Heart right ventricle (tissue), 16 donors: Measurements from ENCODE around the gene DCTD. TPM values are rescaled to one million over a fixed set of nuclear protein-coding genes. Genes with fewer than 3 reads are reported as not detected.

Experiments
- ATAC-seq, 8 donors: fragments of 200-7000 bp; cut with Tn5 transposase; one replicate each; pipeline ENCODE4 v1.9.1; 2020; ENCODE audit warnings: mild to moderate bottlenecking in 8 of 8, moderate library complexity in 8 of 8, moderate number of reproducible peaks in 1 of 8
- DNase-seq, 2 donors: peaks; one replicate each; pipeline ENCODE4 v3.0.0-alpha.2; 2020
- H3K27ac ChIP-seq, 10 donors: fragments of 200-600 bp; sonication (generic) in 2 of 10; one replicate each; pipeline versions ENCODE4 v1.5.0 to v1.8.0; 2020 to 2022; ENCODE audit warnings: mild to moderate bottlenecking in 3 of 10
- H3K27me3 ChIP-seq, 7 donors: fragments of 200-600 bp; one replicate each; pipeline ENCODE4 v1.8.0; 2021 to 2022; ENCODE audit warnings: mild to moderate bottlenecking in 2 of 7
- H3K36me3 ChIP-seq, 9 donors: fragments of 200-600 bp; sonication (generic) in 1 of 9; one replicate each; pipeline versions ENCODE4 v1.5.0 to v1.8.0; 2020 to 2022; ENCODE audit warnings: mild to moderate bottlenecking in 2 of 9
- H3K4me1 ChIP-seq, 9 donors: fragments of 200-600 bp; sonication (generic) in 1 of 9; one replicate each; pipeline versions ENCODE4 v1.5.0 to v1.8.0; 2020 to 2022; ENCODE audit warnings: mild to moderate bottlenecking in 4 of 9
- H3K4me3 ChIP-seq, 10 donors: fragments of 200-600 bp; sonication (generic) in 2 of 10; one replicate each; pipeline versions ENCODE4 v1.5.0 to v1.8.0; 2020 to 2022; ENCODE audit warnings: mild to moderate bottlenecking in 7 of 10, moderate library complexity in 2 of 10
- H3K9me3 ChIP-seq, 11 donors: fragments of 200-600 bp in 10 of 11; sonication (generic) in 2 of 11; one replicate each; pipeline versions ENCODE4 v1.5.0 to v1.8.0; 2013 to 2022; ENCODE audit warnings: mild to moderate bottlenecking in 2 of 11, control low read depth in 1 of 11, moderate library complexity in 1 of 11
- CTCF ChIP-seq, 9 donors: fragments of 200-600 bp; sonication (generic) in 2 of 9; IDR thresholded peaks; one replicate each; pipeline versions ENCODE4 v1.5.0 to v1.8.0; 2021 to 2022; ENCODE audit warnings: antibody characterized with exemption in 9 of 9, mild to moderate bottlenecking in 5 of 9, moderate library complexity in 1 of 9
- WGBS, 2 donors: extraction: QIAGEN DNeasy Blood & Tissue Kit; methylation state at CpG; one replicate each; pipeline ENCODE4 v1.1.7; 2013; ENCODE audit warnings: inconsistent platforms in 1 of 2; 5-methylcytosine and 5-hydroxymethylcytosine counted together
- intact Hi-C, 10 donors: fragments of 100-400 bp; cut with DNase I; formaldehyde crosslinking; loops; one replicate each; pipeline versions ENCODE4 v1.11.1 to v1.14.2; 2022
- polyA plus RNA-seq, 2 donors: library from polyadenylated mRNA; stranded (reverse); fragments of 200-250 nt; gene quantifications; one replicate each; pipeline ENCODE4 v1.2.3, GENCODE V29; 2013
- total RNA-seq, 10 donors: library from RNA; stranded (reverse); fragmentation: NEBNext Ultra II Directional in 3 of 10; extraction: Animal tissue kit (Norgen Biotek cat#: 25700) in 3 of 10; gene quantifications; one replicate each; pipeline versions ENCODE4 v1.2.1 to v1.2.4, GENCODE V29; 2021 to 2023
- donor health status: Arrhythmogenic right ventricular cardiomyopathy.
- donor health status: ischemic (EF 13 %, LVEDD 7.1; RV severe dilation, severe dysfunction).
- donor health status: healthy with polysubstance abuse.
- donor health status: DM: no; HTN: yes; CAD: no.
- donor health status: DM: no; HTN: no; CAD: no.
- donor health status: ischemic (EF 25% LVEDD 6.9; RV normal size, moderate dysfunction).
- donor health status: ischemic (EF 25% LVEDD 5.7; RV mildly dilated, moderate dysfunction).
- donor health status: healthy.
- donor health status: DM: yes; HTN: yes; CAD: no.
- donor health status: Ischemic cardiomyopathy.
- donor health status: ischemic (EF 35%, LVEDD 5.7; RV mildly dilated, moderate dysfunction).
- donor health status: nonischemic (EF 11% LVEDD 7.7; RV severe dilation, severe dysfunction).
- donor health status: DM: yes; HTN: yes; CAD: no.
- donor health status: PGD.
- donor health status: ischemic (EF 29% LVEDD 5.4; RV normal size, mild dysfunction).
- donor health status: nonischemic (EF 23%, LVEDD 6.1; RV moderate dilation, normal function).

Gene DCTD
- total and polyA plus RNA-seq, 12 donors, result 16.8 to 53.1 (median 38.5) TPM

GRCh38 chr4:182884040-182884439, 33.1 kb downstream of the DCTD start:
- Histone ChIP-seq H3K4me3 (no peak overlapping the region), H3K9me3 (peaks cover 0 to 14% (median 6%) of the 10 kb centered on the region in 11 donors), H3K27ac (no peak overlapping the region), H3K4me1 (peaks cover 0 to 19% (median 5%) of the 10 kb centered on the region in 9 donors), H3K36me3 (peaks cover 0 to 57% (median 11%) of the 10 kb centered on the region in 9 donors), H3K27me3 (no peaks in the 10 kb centered on the region)
- DNase-seq, result no peak
- no peak for TF ChIP-seq CTCF (IDR thresholded peaks at IDR 0.05)
- WGBS, 2 donors, result 79 to 83% methylated on average over 3 of the region's 3 CpGs
- intact Hi-C loops, result no loop called here
- no peak for ATAC-seq

GRCh38 chr4:182883351-182883750, 33.8 kb downstream of the DCTD start:
- intact Hi-C loops, result no loop called here
- Histone ChIP-seq H3K4me3 (no peak overlapping the region), H3K36me3 (peaks cover 0 to 50% (median 11%) of the 10 kb centered on the region in 9 donors), H3K27ac (no peak overlapping the region), H3K27me3 (no peaks in the 10 kb centered on the region), H3K4me1 (peaks cover 0 to 19% (median 5%) of the 10 kb centered on the region in 9 donors), H3K9me3 (peaks cover 0 to 14% (median 6%) of the 10 kb centered on the region in 11 donors)
- ATAC-seq (no peak), DNase-seq (no peak)
- WGBS, 2 donors, result 90 to 95% methylated on average over 8 of the region's 8 CpGs
- no peak for TF ChIP-seq CTCF (IDR thresholded peaks at IDR 0.05)

- Histone ChIP-seq H3K36me3 (peaks cover 0 to 39% (median 9%) of the 10 kb centered on the region in 9 donors), H3K4me1 (peaks cover 0 to 19% (median 5%) of the 10 kb centered on the region in 9 donors), H3K27ac (no peak overlapping the region), H3K27me3 (no peaks in the 10 kb centered on the region), H3K4me3 (no peak overlapping the region), H3K9me3 (peaks cover 0 to 14% (median 6%) of the 10 kb centered on the region in 11 donors)
- TF ChIP-seq CTCF (IDR thresholded peaks at IDR 0.05), result no peak
- ATAC-seq (peak in 2 of 8 donors; percentile 35), DNase-seq (peak; percentile 20 to 30)
- intact Hi-C loops, result no loop called here
- 53 to 56% methylated on average over 16 of the region's 16 CpGs for WGBS, 2 donors
Observed at GRCh38 chr4:182881914-182882313, 35.3 kb downstream of the DCTD start.

- Histone ChIP-seq H3K27ac (no peak overlapping the region), H3K4me3 (peak overlapping the region in 4 of 10 donors; percentile 6 to 22 (median 16)), H3K4me1 (peaks cover 0 to 19% (median 5%) of the 10 kb centered on the region in 9 donors), H3K27me3 (no peaks in the 10 kb centered on the region), H3K9me3 (peaks cover 0 to 14% (median 6%) of the 10 kb centered on the region in 11 donors), H3K36me3 (peaks cover 0 to 30% (median 0%) of the 10 kb centered on the region in 9 donors)
- no peak for TF ChIP-seq CTCF (IDR thresholded peaks at IDR 0.05)
- ATAC-seq (peak; percentile 30 to 89 (median 75)), DNase-seq (peak; percentile 41 to 58)
- WGBS, 2 donors, result 40 to 51% methylated on average over 26 of the region's 26 CpGs
- intact Hi-C loops, result no loop called here
Observed at GRCh38 chr4:182880387-182881356, 36.5 kb downstream of the DCTD start.
